ENCODE results near the gene OR2V1. TPM values are rescaled to one million over a fixed set of nuclear protein-coding genes. Genes with fewer than 3 reads are reported as not detected.
A peak's percentile ranks its signal among the peaks of the same experiment; 100 is the strongest.

OR2V1 gene
- polyA plus RNA-seq, 1 donor (not counting 4 experiments of a cell fraction or from before 2014, with no cell fraction given): not detected

DNA sequence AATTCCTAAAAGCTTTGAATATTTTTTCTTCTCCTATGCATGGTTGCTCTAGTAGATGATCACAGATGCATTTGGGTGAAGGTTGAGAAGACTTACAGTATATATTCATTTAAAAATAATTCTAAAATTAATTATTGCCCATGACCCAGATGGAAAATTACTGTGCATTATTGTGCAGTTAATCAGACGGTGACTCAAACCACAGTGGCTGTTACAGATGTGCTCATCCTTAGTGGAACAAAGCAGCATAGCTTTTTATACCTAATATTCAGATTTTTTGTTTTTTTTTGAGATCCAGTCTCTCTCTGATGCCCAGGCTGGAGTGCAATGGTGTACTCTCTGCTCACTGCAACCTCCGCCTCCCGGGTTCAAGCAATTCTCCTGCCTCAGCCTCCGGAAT lies 10.7 kb downstream of the OR2V1 start:
- H3K79me2 ChIP-seq (ENCODE audit: control insufficient read depth, insufficient read depth, low read length): no peaks in the 10 kb centered on the region
- FAIRE-seq (no peak), DNase-seq (ENCODE audit: low read depth, low spot score) (no peak)
- no peaks in the 10 kb centered on the region for H3K9me3 ChIP-seq (ENCODE audit: control insufficient read depth, low read depth, low read length)
- H3K4me3 ChIP-seq (ENCODE audit: control insufficient read depth in 2 of 3, extremely low read depth in 1 of 3, insufficient read depth in 2 of 3, low read depth in 1 of 3, low read length in 3 of 3): no peak overlapping the region
- peaks cover 24% of the 10 kb centered on the region for H3K4me1 ChIP-seq (ENCODE audit: control insufficient read depth, extremely low read depth, insufficient read depth, low read length)
- dilution Hi-C loops (cut with MboI; ENCODE audit: extremely low pct_ligation_motif_present, low sequenced_read_pairs): no loop called here
- H4K20me1 ChIP-seq (ENCODE audit: control insufficient read depth, extremely low read depth, insufficient read depth, low read length): no peaks in the 10 kb centered on the region
- TF ChIP-seq EZH2 (IDR thresholded peaks at IDR 0.05; ENCODE audit: low read length) (no peak), CTCF (optimal IDR thresholded peaks at IDR 0.05 in 1 of 3, IDR thresholded peaks at IDR 0.05 in 1 of 3, conservative IDR thresholded peaks at IDR 0.05 in 1 of 3; ENCODE audit: extremely low read depth in 1 of 3, insufficient read depth in 2 of 3, low read length in 3 of 3) (no peak)
- no peaks in the 10 kb centered on the region for H3K36me3 ChIP-seq (ENCODE audit: control insufficient read depth in 2 of 2, extremely low read depth in 1 of 2, insufficient read depth in 2 of 2, low read length in 2 of 2)
- H3K27ac ChIP-seq (ENCODE audit: control insufficient read depth, insufficient read depth, low read length): peak overlapping the region; percentile 25
- H3K4me2 ChIP-seq (ENCODE audit: control insufficient read depth, extremely low read depth, insufficient read depth, low read depth, low read length): no peak overlapping the region
- H3K9ac ChIP-seq (ENCODE audit: control insufficient read depth, extremely low read depth, insufficient read depth, low read length): no peak overlapping the region
- H2AFZ ChIP-seq (ENCODE audit: control insufficient read depth, low read length): no peak overlapping the region
- no peaks in the 10 kb centered on the region for H3K27me3 ChIP-seq (ENCODE audit: control insufficient read depth, extremely low read depth, insufficient read depth, low read length)
- H3K9me1 ChIP-seq (ENCODE audit: control insufficient read depth, extremely low read depth, insufficient read depth, low read length): no peaks in the 10 kb centered on the region

GRCh38 chr5:181119105-181119504 lies 11.9 kb downstream of the OR2V1 start:
- FAIRE-seq: no peak

More at GRCh38 chr5:181119105-181119504, 11.9 kb downstream of the OR2V1 start:
- Histone ChIP-seq H3K36me3 (ENCODE audit: control insufficient read depth in 2 of 2, extremely low read depth in 1 of 2, insufficient read depth in 2 of 2, low read length in 2 of 2) (no peaks in the 10 kb centered on the region), H2AFZ (ENCODE audit: control insufficient read depth, low read length) (no peak overlapping the region), H3K4me1 (ENCODE audit: control insufficient read depth, extremely low read depth, insufficient read depth, low read length) (peaks cover 28% of the 10 kb centered on the region), H3K4me2 (ENCODE audit: control insufficient read depth, extremely low read depth, insufficient read depth, low read depth, low read length) (no peak overlapping the region), H3K79me2 (ENCODE audit: control insufficient read depth, insufficient read depth, low read length) (no peaks in the 10 kb centered on the region), H3K27me3 (ENCODE audit: control insufficient read depth, extremely low read depth, insufficient read depth, low read length) (peaks cover 4% of the 10 kb centered on the region), H3K4me3 (ENCODE audit: control insufficient read depth in 2 of 3, extremely low read depth in 1 of 3, insufficient read depth in 2 of 3, low read depth in 1 of 3, low read length in 3 of 3) (no peak overlapping the region), H3K9ac (ENCODE audit: control insufficient read depth, extremely low read depth, insufficient read depth, low read length) (no peak overlapping the region), H3K9me3 (ENCODE audit: control insufficient read depth, low read depth, low read length) (no peaks in the 10 kb centered on the region), H3K9me1 (ENCODE audit: control insufficient read depth, extremely low read depth, insufficient read depth, low read length) (no peaks in the 10 kb centered on the region), H3K27ac (ENCODE audit: control insufficient read depth, insufficient read depth, low read length) (no peak overlapping the region), H4K20me1 (ENCODE audit: control insufficient read depth, extremely low read depth, insufficient read depth, low read length) (no peaks in the 10 kb centered on the region)
- TF ChIP-seq CTCF (optimal IDR thresholded peaks at IDR 0.05 in 1 of 3, IDR thresholded peaks at IDR 0.05 in 1 of 3, conservative IDR thresholded peaks at IDR 0.05 in 1 of 3; ENCODE audit: extremely low read depth in 1 of 3, insufficient read depth in 2 of 3, low read length in 3 of 3) (no peak), EZH2 (IDR thresholded peaks at IDR 0.05; ENCODE audit: low read length) (no peak)
- DNase-seq (ENCODE audit: low read depth, low spot score): no peak
- dilution Hi-C loops (cut with MboI; ENCODE audit: extremely low pct_ligation_motif_present, low sequenced_read_pairs): no loop called here

Measured in keratinocyte (primary cell).